ENCODE data around the gene CRYZL1. TPM values are rescaled to one million over a fixed set of nuclear protein-coding genes. Genes with fewer than 3 reads are reported as not detected.

Gene CRYZL1
- total and polyA plus RNA-seq, 2 donors (not counting 1 experiment from before 2014, with no cell fraction given) = 30.6 to 60.6 TPM

- peaks cover 7% of the 10 kb centered on the region for H4K20me1 ChIP-seq (ENCODE audit: control insufficient read depth, insufficient read depth, low read length, poor library complexity, severe bottlenecking)
- H3K9ac ChIP-seq (ENCODE audit: low read length) = peak overlapping the region; percentile 68
- peaks cover 16 to 20% of the 10 kb centered on the region in 2 donors for H3K4me1 ChIP-seq (ENCODE audit: control insufficient read depth in 2 of 2, insufficient read depth in 2 of 2, low read length in 2 of 2)
- H3K79me2 ChIP-seq (ENCODE audit: control insufficient read depth, insufficient read depth, low read length) = peaks cover 23% of the 10 kb centered on the region
- ChIA-PET POLR2A (no interaction called here), CTCF (interaction anchor here (0.5 to 1.9 kb wide), 2 partner anchors 38 to 454 kb away, joined by 3 to 6 read pairs; no protein-coding TSS in a partner anchor)
- Mint-ChIP-seq H3K4me1 (peaks cover 21% of the 10 kb centered on the region), H3K4me3 (peak overlapping the region; percentile 90), H3K27me3 (peaks cover 27% of the 10 kb centered on the region), H3K9me3 (ENCODE audit: insufficient read depth) (no peaks in the 10 kb centered on the region), H3K27ac (no peak overlapping the region)
- H3K27me3 ChIP-seq (replicated peaks in 1 of 4; ENCODE audit: control extremely low read depth in 1 of 4, control insufficient read depth in 3 of 4, insufficient read depth in 4 of 4, low read length in 3 of 4) = peaks cover 0 to 27% (median 19%) of the 10 kb centered on the region in 4 experiments
- TF ChIP-seq EZH2 (IDR thresholded peaks at IDR 0.05; ENCODE audit: borderline replicate concordance, insufficient read depth, low read depth, low read length, poor library complexity, severe bottlenecking) (no peak), CTCF (IDR thresholded peaks at IDR 0.05) (no peak)
- no peaks in the 10 kb centered on the region for H3K36me3 ChIP-seq (replicated peaks in 1 of 2; ENCODE audit: control extremely low read depth in 1 of 2, control insufficient read depth in 1 of 2, extremely low read depth in 1 of 2, insufficient read depth in 2 of 2, low read length in 1 of 2)
- H3K9me3 ChIP-seq (ENCODE audit: control extremely low read depth in 1 of 3, control insufficient read depth in 2 of 3, insufficient read depth in 1 of 3, low read length in 2 of 3) = no peaks in the 10 kb centered on the region
- H3K4me3 ChIP-seq (ENCODE audit: control extremely low read depth in 1 of 5, extremely low read depth in 1 of 5, insufficient read depth in 1 of 5, low read depth in 2 of 5, low read length in 4 of 5) = peak overlapping the region in 1 of 5 experiments; percentile 75
- ATAC-seq (ENCODE audit: low read depth) (no peak), DNase-seq (no peak)
- peak overlapping the region; percentile 76 for H3K4me2 ChIP-seq (replicated peaks; ENCODE audit: low read depth, low read length, poor library complexity, severe bottlenecking)
- peak overlapping the region; percentile 92 for H2AFZ ChIP-seq (ENCODE audit: insufficient read depth, low read depth, low read length, poor library complexity, severe bottlenecking)
- WGBS (ENCODE audit: insufficient coverage) = no CpG with 5 or more reads among the region's 7 CpGs
- intact Hi-C loops (cut with micrococcal nuclease) = loop anchor here (2.0 to 5.0 kb wide), 3 partner anchors 429 to 1366 kb away; partner anchors contain the start of genes MIS18A, MRPS6, SLC5A3 and SYNJ1
- H3K27ac ChIP-seq (ENCODE audit: low read length in 2 of 2) = no peak overlapping the region
Observed at GRCh38 chr21:33643658-33644311, 2.2 kb upstream of the CRYZL1 start.

Measured in B cell (primary cell).